ENCODE results near the gene GLRA1.

The GLRA1 gene

DNA sequence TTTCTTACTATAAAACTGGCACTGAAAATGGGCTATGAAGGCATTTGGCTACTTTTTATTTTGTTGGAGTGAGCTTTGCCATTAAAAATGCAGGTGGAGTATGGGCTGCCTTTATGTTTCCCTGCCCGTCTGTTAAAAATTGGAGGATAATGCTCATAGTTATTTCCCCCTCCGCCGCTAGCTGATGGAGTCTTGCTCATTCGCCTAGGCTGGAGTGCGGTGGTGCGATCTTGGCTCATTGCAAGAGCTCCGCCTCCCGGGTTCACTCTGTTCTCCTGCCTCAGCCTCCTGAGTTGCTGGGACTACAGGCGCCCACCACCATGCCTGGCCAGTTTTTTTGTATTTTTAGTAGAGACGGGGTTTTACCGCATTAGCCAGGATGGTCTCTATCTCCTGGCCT is 144.3 kb downstream of the GLRA1 start:
- Histone ChIP-seq H2AK5ac (ENCODE audit: low read length) (no peak overlapping the region), H3K79me1 (ENCODE audit: low read length) (no peaks in the 10 kb centered on the region), H3K27me3 (ENCODE audit: insufficient read depth, low read length) (no peaks in the 10 kb centered on the region), H4K12ac (ENCODE audit: low read depth, low read length) (no peak overlapping the region), H3K14ac (ENCODE audit: low read length) (no peak overlapping the region), H3K9ac (ENCODE audit: low read length) (no peak overlapping the region), H2BK120ac (ENCODE audit: insufficient read depth, low read length, poor library complexity) (no peak overlapping the region), H3K27ac (ENCODE audit: low read depth, low read length) (no peak overlapping the region), H3K18ac (ENCODE audit: low read length) (no peak overlapping the region), H3K4ac (ENCODE audit: low read depth, low read length) (peak overlapping the region; percentile 61), H3K4me1 (ENCODE audit: control insufficient read depth in 1 of 2, insufficient read depth in 2 of 2, low read length in 2 of 2) (no peaks in the 10 kb centered on the region), H2AFZ (ENCODE audit: insufficient read depth, low read length, poor library complexity) (no peak overlapping the region), H3K79me2 (ENCODE audit: control insufficient read depth, insufficient read depth, low read length, poor library complexity) (peaks cover 20% of the 10 kb centered on the region), H2BK12ac (ENCODE audit: low read length) (no peak overlapping the region), H4K91ac (ENCODE audit: low read depth, low read length) (no peak overlapping the region), H3K4me2 (ENCODE audit: low read length) (no peak overlapping the region), H3K23ac (ENCODE audit: low read length) (no peak overlapping the region), H3K36me3 (ENCODE audit: control insufficient read depth in 1 of 2, insufficient read depth in 2 of 2, low read length in 2 of 2) (peaks cover 4 to 8% of the 10 kb centered on the region in 2 experiments), H2BK5ac (ENCODE audit: low read depth, low read length, poor library complexity) (no peak overlapping the region), H3K4me3 (ENCODE audit: low read depth, low read length) (no peak overlapping the region), H4K8ac (ENCODE audit: low read depth, low read length) (no peak overlapping the region), H3K9me3 (ENCODE audit: insufficient read depth, low read depth, low read length) (no peaks in the 10 kb centered on the region)
- no peak for DNase-seq
- no CpG with 5 or more reads among the region's 11 CpGs for WGBS (ENCODE audit: extremely low coverage, insufficient coverage, insufficient read length)

GRCh38 chr5:151779531-151780125 is 145.0 kb downstream of the GLRA1 start:
- Histone ChIP-seq H3K36me3 (ENCODE audit: control insufficient read depth in 1 of 2, insufficient read depth in 2 of 2, low read length in 2 of 2) (peaks cover 4 to 8% of the 10 kb centered on the region in 2 experiments), H2AK5ac (ENCODE audit: low read length) (no peak overlapping the region), H2BK120ac (ENCODE audit: insufficient read depth, low read length, poor library complexity) (no peak overlapping the region), H3K4ac (ENCODE audit: low read depth, low read length) (peak overlapping the region; percentile 86), H3K9ac (ENCODE audit: low read length) (no peak overlapping the region), H3K27me3 (ENCODE audit: insufficient read depth, low read length) (no peaks in the 10 kb centered on the region), H3K4me2 (ENCODE audit: low read length) (no peak overlapping the region), H3K14ac (ENCODE audit: low read length) (no peak overlapping the region), H2BK12ac (ENCODE audit: low read length) (no peak overlapping the region), H3K23ac (ENCODE audit: low read length) (no peak overlapping the region), H3K4me1 (ENCODE audit: control insufficient read depth in 1 of 2, insufficient read depth in 2 of 2, low read length in 2 of 2) (no peaks in the 10 kb centered on the region), H4K8ac (ENCODE audit: low read depth, low read length) (no peak overlapping the region), H3K9me3 (ENCODE audit: insufficient read depth, low read depth, low read length) (no peaks in the 10 kb centered on the region), H3K27ac (ENCODE audit: low read depth, low read length) (no peak overlapping the region), H2AFZ (ENCODE audit: insufficient read depth, low read length, poor library complexity) (no peak overlapping the region), H4K12ac (ENCODE audit: low read depth, low read length) (no peak overlapping the region), H2BK5ac (ENCODE audit: low read depth, low read length, poor library complexity) (no peak overlapping the region), H3K79me2 (ENCODE audit: control insufficient read depth, insufficient read depth, low read length, poor library complexity) (peaks cover 20% of the 10 kb centered on the region), H3K4me3 (ENCODE audit: low read depth, low read length) (no peak overlapping the region), H4K91ac (ENCODE audit: low read depth, low read length) (no peak overlapping the region), H3K79me1 (ENCODE audit: low read length) (no peaks in the 10 kb centered on the region), H3K18ac (ENCODE audit: low read length) (no peak overlapping the region)
- no CpG with 5 or more reads among the region's 3 CpGs for WGBS (ENCODE audit: extremely low coverage, insufficient coverage, insufficient read length)
- no peak for DNase-seq

DNA sequence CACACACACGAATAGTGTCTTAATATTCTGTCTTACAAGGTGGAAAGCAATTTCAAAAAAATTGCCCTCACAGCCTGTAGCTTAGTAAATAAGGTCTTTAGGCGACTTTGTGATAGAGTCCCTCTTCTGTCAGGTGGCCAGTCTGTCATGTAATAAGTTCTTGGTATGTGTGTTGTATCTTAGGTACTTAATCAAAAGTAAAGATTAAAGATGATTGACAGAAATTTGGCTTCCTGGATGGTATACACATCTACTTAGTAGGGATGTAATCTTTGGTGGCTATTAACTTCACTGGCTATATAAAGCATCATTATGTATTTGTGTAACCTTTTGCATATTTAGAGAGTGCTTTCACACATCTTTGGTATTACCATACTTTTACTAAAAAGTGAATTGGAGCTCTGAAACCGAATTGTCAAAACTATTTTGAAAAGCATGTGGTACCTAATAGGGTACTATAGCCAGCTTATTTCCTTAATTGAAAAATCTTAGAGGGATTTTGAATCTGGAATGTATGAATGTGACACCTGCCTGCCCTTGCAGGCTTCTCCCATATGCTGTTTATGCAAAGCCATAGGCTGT is 149.5 kb downstream of the GLRA1 start:
- Histone ChIP-seq H3K79me1 (ENCODE audit: low read length) (peaks cover 17% of the 10 kb centered on the region), H4K12ac (ENCODE audit: low read depth, low read length) (no peak overlapping the region), H4K8ac (ENCODE audit: low read depth, low read length) (no peak overlapping the region), H3K9ac (ENCODE audit: low read length) (no peak overlapping the region), H3K9me3 (ENCODE audit: insufficient read depth, low read depth, low read length) (no peaks in the 10 kb centered on the region), H3K18ac (ENCODE audit: low read length) (no peak overlapping the region), H3K4me2 (ENCODE audit: low read length) (no peak overlapping the region), H3K36me3 (ENCODE audit: control insufficient read depth in 1 of 2, insufficient read depth in 2 of 2, low read length in 2 of 2) (peaks cover 4 to 8% of the 10 kb centered on the region in 2 experiments), H2AFZ (ENCODE audit: insufficient read depth, low read length, poor library complexity) (no peak overlapping the region), H3K23ac (ENCODE audit: low read length) (no peak overlapping the region), H3K4me3 (ENCODE audit: low read depth, low read length) (no peak overlapping the region), H3K14ac (ENCODE audit: low read length) (no peak overlapping the region), H4K91ac (ENCODE audit: low read depth, low read length) (no peak overlapping the region), H2BK120ac (ENCODE audit: insufficient read depth, low read length, poor library complexity) (no peak overlapping the region), H2BK12ac (ENCODE audit: low read length) (no peak overlapping the region), H3K4me1 (ENCODE audit: control insufficient read depth in 1 of 2, insufficient read depth in 2 of 2, low read length in 2 of 2) (peaks cover 8 to 9% of the 10 kb centered on the region in 2 experiments), H3K4ac (ENCODE audit: low read depth, low read length) (peak overlapping the region; percentile 94), H3K79me2 (ENCODE audit: control insufficient read depth, insufficient read depth, low read length, poor library complexity) (peaks cover 32% of the 10 kb centered on the region), H3K27me3 (ENCODE audit: insufficient read depth, low read length) (no peaks in the 10 kb centered on the region), H2BK5ac (ENCODE audit: low read depth, low read length, poor library complexity) (no peak overlapping the region), H3K27ac (ENCODE audit: low read depth, low read length) (no peak overlapping the region), H2AK5ac (ENCODE audit: low read length) (no peak overlapping the region)
- no CpG with 5 or more reads among the region's 3 CpGs for WGBS (ENCODE audit: extremely low coverage, insufficient coverage, insufficient read length)
- DNase-seq, result no peak

- H3K79me2 ChIP-seq (ENCODE audit: control insufficient read depth, insufficient read depth, low read length, poor library complexity), result peaks cover 31% of the 10 kb centered on the region
- no peak overlapping the region for H3K27ac ChIP-seq (ENCODE audit: low read depth, low read length)
- no CpG with 5 or more reads among the region's 3 CpGs for WGBS (ENCODE audit: extremely low coverage, insufficient coverage, insufficient read length)
- H3K4me3 ChIP-seq (ENCODE audit: low read depth, low read length), result no peak overlapping the region
- H4K12ac ChIP-seq (ENCODE audit: low read depth, low read length), result no peak overlapping the region
- no peak overlapping the region for H3K18ac ChIP-seq (ENCODE audit: low read length)
- peaks cover 4 to 8% of the 10 kb centered on the region in 2 experiments for H3K36me3 ChIP-seq (ENCODE audit: control insufficient read depth in 1 of 2, insufficient read depth in 2 of 2, low read length in 2 of 2)
- H2BK5ac ChIP-seq (ENCODE audit: low read depth, low read length, poor library complexity), result no peak overlapping the region
- H3K79me1 ChIP-seq (ENCODE audit: low read length), result peaks cover 17% of the 10 kb centered on the region
- H3K9ac ChIP-seq (ENCODE audit: low read length), result no peak overlapping the region
- H2AFZ ChIP-seq (ENCODE audit: insufficient read depth, low read length, poor library complexity), result no peak overlapping the region
- H2AK5ac ChIP-seq (ENCODE audit: low read length), result no peak overlapping the region
- no peak overlapping the region for H3K23ac ChIP-seq (ENCODE audit: low read length)
- H4K8ac ChIP-seq (ENCODE audit: low read depth, low read length), result no peak overlapping the region
- H3K4ac ChIP-seq (ENCODE audit: low read depth, low read length), result peak overlapping the region; percentile 97
- peak overlapping the region; percentile 39 for H3K4me2 ChIP-seq (ENCODE audit: low read length)
- H3K27me3 ChIP-seq (ENCODE audit: insufficient read depth, low read length), result no peaks in the 10 kb centered on the region
- DNase-seq, result peak in 1 of 2 donors; percentile 3
- H3K9me3 ChIP-seq (ENCODE audit: insufficient read depth, low read depth, low read length), result no peaks in the 10 kb centered on the region
- H4K91ac ChIP-seq (ENCODE audit: low read depth, low read length), result no peak overlapping the region
- H2BK12ac ChIP-seq (ENCODE audit: low read length), result no peak overlapping the region
- H3K14ac ChIP-seq (ENCODE audit: low read length), result no peak overlapping the region
- no peak overlapping the region for H2BK120ac ChIP-seq (ENCODE audit: insufficient read depth, low read length, poor library complexity)
- peaks cover 9% of the 10 kb centered on the region in 2 experiments for H3K4me1 ChIP-seq (ENCODE audit: control insufficient read depth in 1 of 2, insufficient read depth in 2 of 2, low read length in 2 of 2)
Measured at GRCh38 chr5:151773951-151774350, 150.7 kb downstream of the GLRA1 start.

Data from trophoblast cell (in vitro differentiated cells and primary cell).